OCI-LY1 (cell line): ENCODE data around the gene LCE1F.

Experiments used
- H2AFZ ChIP-seq: fragments of 200-600 bp; sonication (generic), shearing (Covaris generic); 2 replicates; pipeline ENCODE4 v1.6.0; 2014; ENCODE audit warnings: antibody characterized with exemption, mild to moderate bottlenecking, low read length
- H3F3A ChIP-seq: fragments of 200-600 bp; sonication (generic), shearing (Covaris generic); 2 replicates; pipeline ENCODE4 v1.6.0; 2014; ENCODE audit warnings: mild to moderate bottlenecking, antibody characterized with exemption, low read length, moderate library complexity; ENCODE audit not compliant: insufficient read depth
- H3K27ac ChIP-seq: fragments of 200-600 bp; sonication (generic); 2 replicates; pipeline ENCODE4 v1.5.1; 2014; ENCODE audit warnings: low read length, mixed run types, mild to moderate bottlenecking, low read depth; ENCODE audit not compliant: poor library complexity, severe bottlenecking
- H3K27me3 ChIP-seq: fragments of 200-600 bp; sonication (generic); 2 replicates; pipeline ENCODE4 v1.6.0; 2014; ENCODE audit warnings: antibody characterized with exemption, mild to moderate bottlenecking, low read length, moderate library complexity; ENCODE audit not compliant: insufficient read depth
- H3K36me3 ChIP-seq: fragments of 200-600 bp; sonication (generic); 2 replicates; pipeline ENCODE4 v1.6.1; 2014; ENCODE audit warnings: mild to moderate bottlenecking, antibody characterized with exemption, low read length, moderate library complexity, mixed read lengths; ENCODE audit not compliant: insufficient read depth
- H3K4me1 ChIP-seq: fragments of 200-600 bp; sonication (generic); 2 replicates; pipeline ENCODE4 v1.5.1; 2014; ENCODE audit warnings: mild to moderate bottlenecking, low read length, moderate library complexity; ENCODE audit not compliant: insufficient read depth, severe bottlenecking
- H3K4me2 ChIP-seq: fragments of 200-600 bp; sonication (generic), shearing (Covaris generic); 2 replicates; pipeline ENCODE4 v1.6.1; 2014; ENCODE audit warnings: low read length
- H3K4me3 ChIP-seq: fragments of 200-600 bp; sonication (generic); 2 replicates; pipeline ENCODE4 v1.5.1; 2014; ENCODE audit warnings: low read length, low read depth, mild to moderate bottlenecking, mixed read lengths; ENCODE audit not compliant: poor library complexity, severe bottlenecking
- H3K79me2 ChIP-seq: fragments of 200-600 bp; shearing (Covaris generic); 2 replicates; pipeline ENCODE4 v1.6.1; 2016; ENCODE audit warnings: mixed run types, low read length, mixed read lengths; ENCODE audit not compliant: insufficient read depth
- H3K9ac ChIP-seq: fragments of 200-600 bp; sonication (generic), shearing (Covaris generic); 2 replicates; pipeline ENCODE4 v1.6.1; 2014; ENCODE audit warnings: mild to moderate bottlenecking, low read length, mixed read lengths
- H3K9me2 ChIP-seq: fragments of 200-600 bp; sonication (generic), shearing (Covaris generic); 2 replicates; pipeline ENCODE4 v1.6.1; 2014; ENCODE audit warnings: low read depth, mild to moderate bottlenecking, low read length, mixed read lengths
- H3K9me3 ChIP-seq: fragments of 200-600 bp; shearing (Covaris generic); 2 replicates; pipeline ENCODE4 v1.6.1; 2014; ENCODE audit warnings: low read length, mixed read lengths
- H4K20me1 ChIP-seq: fragments of 200-600 bp; sonication (generic), shearing (Covaris generic); 2 replicates; pipeline ENCODE4 v1.6.0; 2016; ENCODE audit warnings: mild to moderate bottlenecking, low read length; ENCODE audit not compliant: insufficient read depth
- CTCF ChIP-seq: fragments of 200-600 bp; sonication (generic), shearing (Covaris generic); IDR thresholded peaks from 2 replicates; pipeline ENCODE4 v1.5.1; 2017; ENCODE audit warnings: mild to moderate bottlenecking, antibody characterized with exemption, low read length, moderate library complexity, mixed read lengths
- EZH2 ChIP-seq: fragments of 200-600 bp; sonication (generic), shearing (Covaris generic); IDR thresholded peaks from 2 replicates; pipeline ENCODE4 v1.8.0; 2017; ENCODE audit warnings: borderline replicate concordance, mixed run types, mild to moderate bottlenecking, antibody characterized with exemption, low read length, moderate library complexity, mixed read lengths

LCE1F gene

GRCh38 chr1:152774875-152775274 lies at the start of gene LCE1F:
Gene LCE1F (plus strand): TSS chr1:152775140. CDS start chr1:152776372, 1,232 bp downstream.
- Histone ChIP-seq H3K4me3 (no peak within 1 kb of the TSS), H3K27me3 (no peaks in the 10 kb centered on the region), H3K4me2 (no peak within 1 kb of the TSS), H3K79me2 (no peaks in the 10 kb centered on the region), H3F3A (no peaks in the 10 kb centered on the region), H4K20me1 (no peaks in the 10 kb centered on the region), H3K9me3 (no peaks in the 10 kb centered on the region), H3K36me3 (no peaks in the 10 kb centered on the region), H3K4me1 (no peaks in the 10 kb centered on the region), H3K27ac (no peak within 1 kb of the TSS), H3K9me2 (no peaks in the 10 kb centered on the region), H3K9ac (no peak within 1 kb of the TSS), H2AFZ (no peak within 1 kb of the TSS)
- no peak for TF ChIP-seq EZH2
- no peak; the same call in 1 of the 2 replicates for TF ChIP-seq CTCF

GRCh38 chr1:152725261-152725660 lies 49.7 kb upstream of the LCE1F start:
- H3F3A ChIP-seq, result no peaks in the 10 kb centered on the region
- H3K4me2 ChIP-seq, result no peak overlapping the region
- H3K9ac ChIP-seq, result no peak overlapping the region
- TF ChIP-seq CTCF, result no peak
- TF ChIP-seq EZH2, result no peak
- no peak overlapping the region for H3K27ac ChIP-seq
- H3K4me3 ChIP-seq, result no peak overlapping the region
- H3K9me3 ChIP-seq, result no peaks in the 10 kb centered on the region
- no peaks in the 10 kb centered on the region for H3K4me1 ChIP-seq
- no peaks in the 10 kb centered on the region for H4K20me1 ChIP-seq
- no peaks in the 10 kb centered on the region for H3K36me3 ChIP-seq
- H3K79me2 ChIP-seq, result no peaks in the 10 kb centered on the region
- no peaks in the 10 kb centered on the region for H3K27me3 ChIP-seq
- no peak overlapping the region for H2AFZ ChIP-seq
- H3K9me2 ChIP-seq, result no peaks in the 10 kb centered on the region

- no peak overlapping the region for H3K27ac ChIP-seq
- H3K9me3 ChIP-seq, result no peaks in the 10 kb centered on the region
- H3F3A ChIP-seq, result no peaks in the 10 kb centered on the region
- no peaks in the 10 kb centered on the region for H3K79me2 ChIP-seq
- TF ChIP-seq CTCF (no peak), EZH2 (no peak)
- H4K20me1 ChIP-seq, result no peaks in the 10 kb centered on the region
- H3K9me2 ChIP-seq, result no peaks in the 10 kb centered on the region
- no peaks in the 10 kb centered on the region for H3K4me1 ChIP-seq
- no peak overlapping the region for H3K4me2 ChIP-seq
- H3K27me3 ChIP-seq, result no peaks in the 10 kb centered on the region
- H3K36me3 ChIP-seq, result no peaks in the 10 kb centered on the region
- H2AFZ ChIP-seq, result no peak overlapping the region
- no peak overlapping the region for H3K9ac ChIP-seq
- no peak overlapping the region for H3K4me3 ChIP-seq
These were observed 46.0 kb upstream of the LCE1F start for GRCh38 chr1:152728986-152729385.
